GM12878 (cell line): ENCODE measurements around the gene TNFRSF9. TPM values are rescaled to one million over a fixed set of nuclear protein-coding genes. Genes with fewer than 3 reads are reported as not detected.

Source experiments
- ATAC-seq: fragments of 200-7000 bp; cut with Tn5 transposase; 3 replicates; pipeline ENCODE4 v1.9.1; 2020; ENCODE audit warnings: mild to moderate bottlenecking, moderate library complexity
- BruUV-seq: library from RNA; stranded (reverse); fragments of 400-500 nt; replicated peaks from 2 replicates; lab custom pipeline; 2021; lab: Mats Ljungman, UMichigan
- CTCF ChIA-PET: fragments of 300-600 bp; sonication (Branson Sonifier 250); formaldehyde crosslinking; extraction: SDS; loops from one replicate; lab custom pipeline; 2021; ENCODE audit warnings: inconsistent platforms; lab: Yijun Ruan, JAX
- POLR2A ChIA-PET: fragments of 350-600 bp; formaldehyde crosslinking; extraction: SDS; loops from one replicate; lab custom pipeline; 2021; ENCODE audit warnings: inconsistent platforms; lab: Charles Lee
- RAD21 ChIA-PET: fragments of 300-600 bp; sonication (Branson Sonifier 250); formaldehyde crosslinking; loops from one replicate; lab custom pipeline; 2023; ENCODE audit warnings: antibody characterized with exemption; ENCODE audit not compliant: unreplicated experiment; lab: Charles Lee
- SMC1A ChIA-PET: fragments of 300-600 bp; sonication (Branson Sonifier 250); formaldehyde crosslinking; loops from one replicate; lab custom pipeline; 2023; ENCODE audit not compliant: unreplicated experiment, uncharacterized antibody; lab: Charles Lee
- DNase-seq: peaks from one replicate; pipeline ENCODE4 v3.0.0-alpha.2; 2011; ENCODE audit warnings: low read depth, low spot score
- FAIRE-seq: peaks from 3 replicates; lab custom pipeline; 2011; peaks lifted over from hg19 to GRCh38; lab: Jason Lieb, UNC
- H2AFZ ChIP-seq: 2 replicates; pipeline ENCODE4 v1.6.0; 2011; ENCODE audit warnings: low read depth, low read length, control low read depth; ENCODE audit not compliant: control insufficient read depth
- H3K27ac ChIP-seq: 2 replicates; pipeline ENCODE4 v1.5.1; 2011; ENCODE audit warnings: control low read depth; ENCODE audit not compliant: control insufficient read depth, insufficient read depth
- H3K27me3 ChIP-seq, 2 experiments: replicated peaks in 1 of 2; 2 replicates each; pipeline versions ENCODE4 v1.6.0 to v1.6.1; 2011; ENCODE audit warnings: low read length in 1 of 2; ENCODE audit not compliant: control insufficient read depth in 2 of 2, insufficient read depth in 2 of 2
- H3K36me3 ChIP-seq, 2 experiments: 2 replicates each; pipeline ENCODE4 v1.5.1; 2011; ENCODE audit warnings: low read length in 1 of 2; ENCODE audit not compliant: control insufficient read depth in 2 of 2, insufficient read depth in 2 of 2
- H3K4me1 ChIP-seq: 2 replicates; pipeline ENCODE4 v1.6.1; 2011; ENCODE audit warnings: mild to moderate bottlenecking, low read length, moderate library complexity, mixed read lengths; ENCODE audit not compliant: control insufficient read depth, insufficient read depth
- H3K4me2 ChIP-seq: 2 replicates; pipeline ENCODE4 v1.6.0; 2011; ENCODE audit warnings: control low read depth; ENCODE audit not compliant: control insufficient read depth, insufficient read depth
- H3K4me3 ChIP-seq: fragments of 200-600 bp; sonication (generic); 2 replicates; pipeline ENCODE4 v1.5.1; 2016
- H3K79me2 ChIP-seq: 2 replicates; pipeline ENCODE4 v1.6.0; 2011; ENCODE audit warnings: low read length; ENCODE audit not compliant: control insufficient read depth, insufficient read depth
- H3K9ac ChIP-seq: 2 replicates; pipeline ENCODE4 v1.8.0; 2011; ENCODE audit warnings: low read length, control low read depth, mixed read lengths; ENCODE audit not compliant: control insufficient read depth, insufficient read depth
- H3K9me3 ChIP-seq: replicated peaks from 3 replicates; pipeline ENCODE4 v1.5.1; 2011; ENCODE audit warnings: mild to moderate bottlenecking, low read length; ENCODE audit not compliant: control insufficient read depth, insufficient read depth
- H4K20me1 ChIP-seq: 2 replicates; pipeline ENCODE4 v1.6.0; 2011; ENCODE audit not compliant: control insufficient read depth, insufficient read depth
- CHD4 ChIP-seq: fragments of 200-600 bp; sonication (generic); IDR thresholded peaks from 2 replicates; pipeline ENCODE4 v1.6.1; 2016; ENCODE audit warnings: mild to moderate bottlenecking
- CREM ChIP-seq: IDR thresholded peaks from 2 replicates; pipeline ENCODE4 v1.6.1; 2014; ENCODE audit warnings: antibody characterized with exemption, low read depth
- FOS ChIP-seq: IDR thresholded peaks from 3 replicates; pipeline ENCODE4 v1.6.1; 2011; ENCODE audit warnings: borderline replicate concordance; ENCODE audit not compliant: insufficient read length; ENCODE audit errors: extremely low read depth
- KDM1A ChIP-seq: fragments of 200-600 bp; sonication (generic); IDR thresholded peaks from 2 replicates; pipeline ENCODE4 v1.6.1; 2016; ENCODE audit warnings: borderline replicate concordance
- NR2C2 ChIP-seq: IDR thresholded peaks from 2 replicates; pipeline ENCODE4 v1.6.1; 2011; ENCODE audit warnings: borderline replicate concordance, low read depth; ENCODE audit not compliant: control insufficient read depth, insufficient read length
- PML ChIP-seq: IDR thresholded peaks from 2 replicates; pipeline ENCODE4 v1.6.1; 2012; ENCODE audit warnings: low read length, inconsistent platforms
- POLR2A ChIP-seq: IDR thresholded peaks from 2 replicates; pipeline ENCODE4 v1.6.1; 2011; ENCODE audit warnings: low read depth, mild to moderate bottlenecking, low read length
- RB1 ChIP-seq: fragments of 450-650 bp; formaldehyde crosslinking; IDR thresholded peaks from 2 replicates; pipeline ENCODE4 v1.6.1; 2017; ENCODE audit warnings: mild to moderate bottlenecking, borderline replicate concordance
- SUPT20H ChIP-seq: IDR thresholded peaks from 2 replicates; pipeline ENCODE4 v1.6.1; 2011; ENCODE audit warnings: low read depth, mild to moderate bottlenecking, low read length, moderate library complexity, borderline replicate concordance; ENCODE audit not compliant: control insufficient read depth
- USF2 ChIP-seq: IDR thresholded peaks from 2 replicates; pipeline ENCODE4 v1.6.1; 2011; ENCODE audit warnings: low read depth, low read length, improper control_type of control experiment, borderline replicate concordance
- YBX1 ChIP-seq: fragments of 450-650 bp; IDR thresholded peaks from 2 replicates; pipeline ENCODE4 v1.6.1; 2016; ENCODE audit warnings: antibody characterized with exemption
- ZBTB4 ChIP-seq: fragments of 450-650 bp; formaldehyde crosslinking; IDR thresholded peaks from 2 replicates; pipeline ENCODE4 v1.4.0; 2022; ENCODE audit warnings: mild to moderate bottlenecking, moderate library complexity
- WGBS: methylation state at CpG from one replicate; pipeline ENCODE4 v1.1.6; 2016; ENCODE audit warnings: low lambda C conversion rate; ENCODE audit not compliant: insufficient replicate concordance, insufficient coverage; ENCODE audit errors: missing lambda C conversion rate; 5-methylcytosine and 5-hydroxymethylcytosine counted together
- in situ Hi-C: fragments of 300-500 bp; cut with MboI; formaldehyde crosslinking; loops from 9 replicates; pipeline ENCODE4 v1.14.3; 2018; ENCODE audit warnings: mixed read lengths
- intact Hi-C: fragments of 100-400 bp; cut with micrococcal nuclease; formaldehyde crosslinking; loops from one replicate; pipeline ENCODE4 v1.14.2; 2022; ENCODE audit not compliant: unreplicated experiment
- polyA plus RNA-seq, 11 experiments: library from polyadenylated mRNA; depleted of rRNA in 4 of 11; unstranded in 6 of 11; stranded (reverse) in 5 of 11; fragments of >200 nt; fragmentation: Nextera tagmentation in 4 of 11; fragmentation: Illumina TruSeq in 1 of 11; extraction: Ambion mirVana in 4 of 11; extraction: Trizol in 1 of 11; gene quantifications; 1 replicate in 1 of 11; 2 replicates in 10 of 11; pipeline versions ENCODE4 v1.2.1 to v1.2.3, GENCODE V29; 2011 to 2016; ENCODE audit warnings: inconsistent platforms in 2 of 11, missing spikeins in 2 of 11, low read depth in 1 of 11
- total RNA-seq, 4 experiments: library from RNA; depleted of rRNA in 3 of 4; stranded (reverse); fragments of >200 nt in 3 of 4; fragmentation: Illumina TruSeq in 1 of 4; extraction: Trizol in 1 of 4; gene quantifications; 2 replicates each; pipeline versions ENCODE4 v1.2.1 to v1.2.3, GENCODE V29; 2013 to 2021
- TF ChIP-seq, protein P1 (sequence below): IDR thresholded peaks from 2 replicates; pipeline ENCODE4 v1.6.1; 2012; ENCODE audit warnings: low read depth, low read length, improper control_type of control experiment
- TF ChIP-seq, protein P2 (sequence below): IDR thresholded peaks from 2 replicates; pipeline ENCODE4 v1.6.1; 2011; ENCODE audit warnings: borderline replicate concordance, low read depth, mild to moderate bottlenecking, moderate library complexity, low read length; ENCODE audit not compliant: insufficient read depth, poor library complexity, severe bottlenecking
- TF ChIP-seq, protein P3 (sequence below): fragments of 450-650 bp; IDR thresholded peaks from 2 replicates; pipeline ENCODE4 v1.6.1; 2014; ENCODE audit warnings: mild to moderate bottlenecking

The TNFRSF9 gene
- total and polyA plus RNA-seq, 10 of the 15 experiments (the other 5 are each of a cell fraction or from before 2014, with no cell fraction given): 2.0 to 25.6 (median 5.8) TPM

- Histone ChIP-seq H2AFZ (no peak overlapping the region), H3K9ac (no peak overlapping the region), H3K4me1 (peaks cover 25% of the 10 kb centered on the region), H3K79me2 (no peaks in the 10 kb centered on the region), H4K20me1 (no peaks in the 10 kb centered on the region), H3K36me3 (peaks cover 6 to 14% of the 10 kb centered on the region in 2 experiments; a peak in 3 of 4 replicates), H3K4me3 (no peak overlapping the region), H3K27ac (no peak overlapping the region), H3K9me3 (no peaks in the 10 kb centered on the region), H3K4me2 (no peak overlapping the region)
- in situ Hi-C loops (no loop called here), intact Hi-C loops (no loop called here)
- CTCF ChIA-PET: interaction anchor here (0.6 to 1.1 kb wide), 3 partner anchors 14 to 33 kb away, joined by 3 read pairs; no protein-coding TSS in a partner anchor
- SMC1A ChIA-PET: interaction anchor here (0.6 to 1.8 kb wide), 3 partner anchors 14 to 216 kb away, joined by 3 to 6 read pairs (median 6); no protein-coding TSS in a partner anchor
- BruUV-seq: no TSS peak
- 97% methylated on average over 2 of the region's 2 CpGs for WGBS
- FAIRE-seq: no peak
- POLR2A ChIA-PET: no interaction called here
- RAD21 ChIA-PET: interaction anchor here (0.6 to 1.8 kb wide), 2 partner anchors 26 to 359 kb away, joined by 4 to 6 read pairs; no protein-coding TSS in a partner anchor
- no peak for DNase-seq
- no peak for ATAC-seq
- TF ChIP-seq CREM (no peak), CHD4 (no peak), PML (no peak), USF2 (no peak), POLR2A (no peak), YBX1 (no peak), KDM1A (no peak), NR2C2 (no peak), FOS (no peak), SUPT20H (no peak), ZBTB4 (no peak), RB1 (no peak)
- TF ChIP-seq, protein P1, sequence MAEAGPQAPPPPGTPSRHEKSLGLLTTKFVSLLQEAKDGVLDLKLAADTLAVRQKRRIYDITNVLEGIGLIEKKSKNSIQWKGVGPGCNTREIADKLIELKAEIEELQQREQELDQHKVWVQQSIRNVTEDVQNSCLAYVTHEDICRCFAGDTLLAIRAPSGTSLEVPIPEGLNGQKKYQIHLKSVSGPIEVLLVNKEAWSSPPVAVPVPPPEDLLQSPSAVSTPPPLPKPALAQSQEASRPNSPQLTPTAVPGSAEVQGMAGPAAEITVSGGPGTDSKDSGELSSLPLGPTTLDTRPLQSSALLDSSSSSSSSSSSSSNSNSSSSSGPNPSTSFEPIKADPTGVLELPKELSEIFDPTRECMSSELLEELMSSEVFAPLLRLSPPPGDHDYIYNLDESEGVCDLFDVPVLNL: no peak
- TF ChIP-seq, protein P2, sequence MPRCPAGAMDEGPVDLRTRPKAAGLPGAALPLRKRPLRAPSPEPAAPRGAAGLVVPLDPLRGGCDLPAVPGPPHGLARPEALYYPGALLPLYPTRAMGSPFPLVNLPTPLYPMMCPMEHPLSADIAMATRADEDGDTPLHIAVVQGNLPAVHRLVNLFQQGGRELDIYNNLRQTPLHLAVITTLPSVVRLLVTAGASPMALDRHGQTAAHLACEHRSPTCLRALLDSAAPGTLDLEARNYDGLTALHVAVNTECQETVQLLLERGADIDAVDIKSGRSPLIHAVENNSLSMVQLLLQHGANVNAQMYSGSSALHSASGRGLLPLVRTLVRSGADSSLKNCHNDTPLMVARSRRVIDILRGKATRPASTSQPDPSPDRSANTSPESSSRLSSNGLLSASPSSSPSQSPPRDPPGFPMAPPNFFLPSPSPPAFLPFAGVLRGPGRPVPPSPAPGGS: no peak
- TF ChIP-seq, protein P3, sequence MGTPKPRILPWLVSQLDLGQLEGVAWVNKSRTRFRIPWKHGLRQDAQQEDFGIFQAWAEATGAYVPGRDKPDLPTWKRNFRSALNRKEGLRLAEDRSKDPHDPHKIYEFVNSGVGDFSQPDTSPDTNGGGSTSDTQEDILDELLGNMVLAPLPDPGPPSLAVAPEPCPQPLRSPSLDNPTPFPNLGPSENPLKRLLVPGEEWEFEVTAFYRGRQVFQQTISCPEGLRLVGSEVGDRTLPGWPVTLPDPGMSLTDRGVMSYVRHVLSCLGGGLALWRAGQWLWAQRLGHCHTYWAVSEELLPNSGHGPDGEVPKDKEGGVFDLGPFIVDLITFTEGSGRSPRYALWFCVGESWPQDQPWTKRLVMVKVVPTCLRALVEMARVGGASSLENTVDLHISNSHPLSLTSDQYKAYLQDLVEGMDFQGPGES: no peak
- TF ChIP-seq, all 136 proteins: peak for 0
- no peaks in the 10 kb centered on the region for H3K27me3 ChIP-seq
These were observed 49.3 kb upstream of the TNFRSF9 start for GRCh38 chr1:7989762-7990428.
